GM18873 (cell line): ENCODE data around the gene COX7A1.
"Not testable (repeated sequence)": the region's sequence is repeated elsewhere in the genome, so short reads cannot be mapped to it uniquely, and the experiment has no call there.

Experiments used
- ATAC-seq: cut with Tn5 transposase; IDR thresholded peaks from one replicate; pipeline ENCODE4 v1.9.1; 2021; ENCODE audit warnings: mild to moderate bottlenecking, moderate library complexity, moderate number of reproducible peaks; ENCODE audit not compliant: unreplicated experiment, low FRiP score

The COX7A1 gene

DNA sequence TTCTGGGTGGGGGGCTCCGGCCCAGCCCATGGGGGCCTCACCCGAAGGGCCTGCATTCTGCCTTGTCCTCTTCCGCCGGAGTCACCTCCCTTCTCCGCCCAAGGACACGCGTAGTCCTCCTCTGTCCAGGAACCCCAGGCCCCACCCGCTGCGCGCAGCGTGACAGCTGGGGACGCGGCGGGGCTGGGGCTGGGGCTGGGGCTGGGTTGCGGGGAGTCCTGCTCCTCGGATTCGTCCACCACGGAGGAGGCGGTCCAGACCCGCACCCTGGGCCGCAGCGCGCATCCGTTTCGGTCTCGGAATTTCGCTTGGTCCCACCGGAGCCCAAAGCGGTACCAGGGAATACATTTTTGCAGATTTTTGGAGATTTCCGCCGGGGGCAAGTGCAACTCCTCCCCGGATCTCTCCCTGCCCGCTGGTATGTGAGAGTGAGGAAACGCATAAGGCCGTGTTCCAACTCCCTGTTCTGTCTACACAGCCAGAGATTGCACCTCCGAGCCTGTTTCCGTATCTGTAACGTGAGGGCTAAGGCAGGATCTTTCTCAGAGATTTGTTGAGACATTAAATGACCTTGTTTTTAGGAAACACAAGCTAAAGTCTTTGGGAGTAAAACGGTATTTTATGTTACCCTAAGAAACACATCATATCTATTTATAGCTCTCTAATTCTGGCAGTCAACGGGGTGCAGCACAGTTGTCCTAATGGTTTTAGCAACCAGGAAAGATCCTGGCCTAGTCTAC is at the start of gene COX7A1:
Gene COX7A1, minus strand, starts transcription at position 96 of the 740 bp plus-strand sequence. Its CDS starts 40 bp downstream, at position 56.
- ATAC-seq = no peak

DNA sequence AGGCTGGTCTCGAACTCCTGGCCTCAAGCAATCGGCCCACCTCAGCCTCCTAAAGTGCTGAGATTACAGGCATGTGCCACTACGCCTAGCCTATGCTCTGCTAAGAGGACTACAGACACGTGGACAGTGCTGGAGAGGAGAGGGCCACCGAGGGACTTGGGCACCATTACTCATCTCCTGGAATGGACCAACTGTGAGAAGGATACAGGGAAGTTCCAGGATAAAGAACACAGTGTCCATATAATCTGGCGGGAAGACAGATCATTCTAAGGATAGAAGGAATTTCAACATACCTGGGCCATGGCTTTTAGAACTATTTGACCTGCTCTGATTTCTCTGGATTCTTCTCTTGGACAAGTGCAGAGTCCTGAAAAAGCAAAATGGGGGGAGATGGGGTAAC is 49.4 kb upstream of the COX7A1 start:
- ATAC-seq = no peak

DNA sequence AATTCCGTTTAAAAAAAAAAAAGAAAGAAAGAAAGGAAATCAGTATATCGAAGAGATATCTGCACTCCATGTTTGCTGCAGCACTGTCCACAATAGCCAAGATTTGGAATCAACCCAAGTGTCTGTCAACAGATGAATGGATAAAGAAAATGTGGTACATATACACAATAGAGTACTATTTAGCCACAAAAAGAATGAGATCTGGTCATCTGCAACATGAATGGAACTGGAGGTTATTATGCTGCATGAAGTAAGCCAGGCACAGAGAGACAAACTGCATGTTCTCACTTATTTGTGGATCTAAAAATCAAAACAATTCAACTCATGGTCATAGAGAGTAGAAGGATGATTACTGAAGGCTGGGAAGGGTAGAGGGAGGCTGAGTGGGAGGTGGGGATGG is 45.9 kb upstream of the COX7A1 start:
- no peak for ATAC-seq

DNA sequence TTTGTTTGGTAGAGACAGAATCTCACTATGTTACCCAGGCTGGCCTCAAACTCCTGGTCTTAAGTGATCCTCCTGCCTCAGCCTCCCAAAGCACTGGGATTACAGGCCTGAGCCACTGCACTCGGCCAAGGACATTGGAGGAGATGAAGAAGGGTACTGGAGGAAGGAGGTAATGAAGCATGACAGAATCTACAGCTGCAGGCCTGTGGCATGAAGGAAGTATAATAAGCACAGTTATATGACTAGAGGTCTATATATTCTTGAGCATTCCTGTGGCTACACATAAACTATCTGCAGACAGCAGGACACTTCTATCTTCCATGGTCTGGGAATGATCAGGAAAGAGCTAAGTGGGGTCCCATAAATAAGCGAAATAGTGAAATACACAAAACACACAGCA is 44.0 kb upstream of the COX7A1 start:
- ATAC-seq = no peak

GRCh38 chr19:36186722-36187121 is 34.5 kb upstream of the COX7A1 start:
- not testable (repeated sequence) for ATAC-seq

- ATAC-seq = no peak
Observed at GRCh38 chr19:36183245-36183628, 31.0 kb upstream of the COX7A1 start.

DNA sequence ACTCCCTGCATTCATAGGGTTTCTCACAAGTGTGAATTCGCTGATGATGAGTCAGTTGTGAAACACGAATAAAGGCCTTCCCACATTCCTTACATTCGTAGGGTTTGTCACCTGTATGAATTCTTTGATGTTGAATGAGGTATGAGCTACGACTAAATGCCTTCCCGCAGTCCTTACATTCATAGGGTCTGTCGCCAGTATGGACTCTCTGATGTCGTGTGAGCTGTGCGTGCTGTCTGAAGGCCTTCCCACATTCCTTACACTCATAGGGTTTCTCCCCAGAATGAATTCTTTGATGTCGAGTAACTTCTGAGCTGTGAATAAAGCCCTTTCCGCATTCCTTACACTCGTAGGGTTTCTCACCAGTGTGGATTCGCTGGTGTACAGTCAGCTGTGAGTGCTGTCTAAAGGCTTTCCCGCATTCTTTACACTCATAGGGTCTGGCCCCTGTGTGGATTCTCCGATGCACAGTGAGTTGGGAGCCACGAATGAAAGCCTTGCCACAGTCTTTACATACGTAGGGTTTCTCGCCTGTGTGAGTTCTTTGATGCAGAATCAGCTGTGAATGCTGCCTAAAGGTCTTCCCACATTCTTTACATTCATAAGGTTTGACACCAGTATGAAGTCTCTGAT is 30.5 kb upstream of the COX7A1 start:
- no peak for ATAC-seq

GRCh38 chr19:36179077-36179476 is 26.8 kb upstream of the COX7A1 start:
- ATAC-seq = not testable (repeated sequence)

GRCh38 chr19:36173846-36174245 is 21.6 kb upstream of the COX7A1 start:
- not testable (repeated sequence) for ATAC-seq

- no peak for ATAC-seq
Observed at GRCh38 chr19:36172852-36173251, 20.6 kb upstream of the COX7A1 start.

DNA sequence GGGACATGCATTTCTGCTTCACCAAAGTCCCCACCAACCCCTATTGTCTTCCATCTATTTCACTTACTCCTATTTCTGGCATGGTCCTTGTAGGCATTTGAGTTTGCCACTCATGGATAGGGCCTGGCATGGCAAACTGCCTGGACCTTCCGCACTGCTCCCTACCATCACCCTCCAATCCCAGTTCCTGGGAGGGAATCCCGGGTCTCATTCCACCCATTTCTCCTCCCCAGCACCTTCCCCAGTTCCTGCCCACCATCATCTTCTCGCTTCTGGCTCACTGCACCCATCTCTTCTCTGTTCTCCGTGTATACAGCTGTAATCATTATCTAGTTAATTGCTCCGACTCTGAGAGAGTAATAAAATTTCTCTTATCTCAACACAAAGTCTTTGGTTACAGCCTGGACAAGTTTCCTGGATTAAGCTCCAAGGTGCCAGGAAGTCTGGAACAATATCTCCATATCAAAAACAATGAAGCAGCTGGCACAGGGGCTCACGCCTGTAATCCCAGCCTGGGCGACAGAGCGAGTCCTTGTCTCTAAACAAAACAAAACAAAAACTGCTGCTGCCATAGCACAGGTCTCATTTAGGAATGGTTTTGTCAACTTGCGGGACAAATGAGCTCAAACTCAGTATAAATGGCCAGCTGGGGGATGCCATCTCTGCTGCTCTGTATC is 17.0 kb upstream of the COX7A1 start:
- no peak for ATAC-seq

DNA sequence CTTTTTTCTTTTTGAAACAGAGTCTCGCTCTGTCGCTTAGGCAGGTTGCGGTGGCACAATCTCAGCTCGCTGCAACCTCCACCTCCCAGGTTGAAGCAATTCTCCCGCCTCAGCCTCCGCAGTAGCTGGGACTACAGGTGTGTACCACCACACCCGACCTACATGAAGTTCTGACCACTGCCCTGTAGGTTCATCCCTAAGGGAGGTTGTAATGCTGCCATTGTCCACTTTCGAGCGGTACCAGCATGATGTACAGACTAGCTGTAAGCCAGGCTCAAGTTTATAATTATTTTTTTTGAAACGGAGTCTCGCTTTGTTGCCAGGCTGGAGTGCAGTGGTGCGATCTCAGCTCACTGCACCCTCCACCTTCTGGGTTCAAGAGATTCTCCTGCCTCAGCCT is 11.6 kb upstream of the COX7A1 start:
- ATAC-seq = no peak

GRCh38 chr19:36160821-36161596 is 8.8 kb upstream of the COX7A1 start:
- no peak for ATAC-seq

- no peak for ATAC-seq
Observed at GRCh38 chr19:36153126-36153525, 879 bp upstream of the COX7A1 start.

GRCh38 chr19:36152019-36152351 is 262 bp downstream of the COX7A1 start:
- no peak for ATAC-seq

DNA sequence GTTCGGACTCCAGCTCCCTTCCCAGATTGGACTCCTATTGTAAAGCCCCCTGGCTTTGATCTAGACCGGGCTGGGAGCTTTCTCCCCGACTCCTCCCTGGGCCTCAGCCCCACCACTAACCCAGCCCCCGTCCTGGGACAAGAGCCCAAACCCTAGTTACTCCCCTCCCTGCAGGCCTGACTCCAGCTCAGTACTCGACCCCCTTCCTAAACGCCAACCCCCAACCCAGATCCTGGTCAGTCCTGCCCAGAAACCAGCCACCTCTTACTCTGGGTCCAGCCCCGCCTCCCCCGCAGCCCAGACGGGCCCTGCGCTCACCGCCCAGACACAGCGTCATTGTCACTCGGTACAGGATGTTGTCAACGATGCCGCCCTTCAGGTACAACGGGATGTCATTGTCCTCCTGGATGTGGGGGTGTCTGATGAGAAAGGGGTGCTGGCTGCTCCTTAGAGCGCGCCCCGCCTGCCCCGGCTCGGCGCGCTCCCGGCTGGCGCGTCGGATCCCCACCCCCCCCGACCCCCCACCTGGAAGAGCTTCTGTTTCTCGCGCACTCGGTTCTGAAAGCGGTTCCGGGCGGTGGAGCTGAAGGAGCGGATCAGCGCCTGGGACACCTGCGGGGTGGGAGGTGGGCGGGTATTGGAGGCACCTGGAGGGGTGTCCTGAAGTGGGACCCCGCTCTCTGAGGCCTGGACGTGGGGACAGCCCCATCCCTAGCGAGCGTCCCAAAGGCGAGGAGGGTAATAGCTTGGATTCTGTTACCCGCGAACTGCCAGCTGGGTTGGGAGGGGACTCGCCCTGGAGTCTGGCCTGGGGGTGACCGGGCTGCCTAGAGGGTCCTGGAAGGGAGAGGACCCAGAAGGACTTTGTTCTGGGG is 866 bp downstream of the COX7A1 start:
- ATAC-seq = no peak

DNA sequence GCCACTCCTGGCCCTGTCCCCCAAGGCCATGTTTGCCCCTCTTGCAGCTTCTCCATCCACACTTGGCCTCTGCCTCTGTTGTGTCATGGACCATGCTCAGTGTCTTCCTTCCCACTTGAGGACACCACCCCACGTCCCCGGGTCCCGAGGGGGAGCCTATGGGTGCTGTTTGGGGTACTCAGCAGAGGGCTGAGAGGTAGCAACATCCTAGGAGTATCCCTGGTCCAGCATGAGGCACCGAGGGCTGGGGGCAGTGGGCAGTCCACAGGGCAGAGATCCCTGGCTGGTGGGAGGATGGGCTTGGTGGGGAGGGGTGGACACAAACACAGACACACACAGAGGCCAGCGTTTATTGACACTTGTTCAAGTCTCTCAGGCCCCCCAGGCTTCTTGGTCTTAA is 1.7 kb downstream of the COX7A1 start:
- no peak for ATAC-seq

DNA sequence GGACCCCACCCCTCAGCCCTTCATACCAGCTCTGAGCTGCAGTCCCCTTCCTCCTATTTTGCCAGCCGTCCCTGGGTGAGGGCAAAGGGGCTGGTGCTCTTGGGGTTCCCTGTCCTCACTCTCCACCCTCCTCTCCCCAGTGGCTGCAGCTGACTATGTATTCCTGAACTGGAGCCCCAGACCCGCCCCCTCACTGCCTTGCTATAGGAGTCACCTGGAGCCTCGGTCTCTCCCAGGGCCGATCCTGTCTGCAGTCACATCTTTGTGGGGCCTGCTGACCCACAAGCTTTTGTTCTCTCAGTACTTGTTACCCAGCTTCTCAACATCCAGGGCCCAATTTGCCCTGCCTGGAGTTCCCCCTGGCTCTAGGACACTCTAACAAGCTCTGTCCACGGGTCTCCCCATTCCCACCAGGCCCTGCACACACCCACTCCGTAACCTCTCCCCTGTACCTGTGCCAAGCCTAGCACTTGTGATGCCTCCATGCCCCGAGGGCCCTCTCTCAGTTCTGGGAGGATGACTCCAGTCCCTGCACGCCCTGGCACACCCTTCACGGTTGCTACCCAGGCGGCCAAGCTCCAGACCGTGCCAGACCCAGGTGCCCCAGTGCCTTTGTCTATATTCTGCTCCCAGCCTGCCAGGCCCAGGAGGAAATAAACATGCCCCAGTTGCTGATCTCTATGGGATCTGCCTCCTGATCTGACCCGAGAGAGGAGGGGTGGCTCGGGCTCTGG is 2.4 kb downstream of the COX7A1 start:
- no peak for ATAC-seq

GRCh38 chr19:36144624-36145023 is 7.6 kb downstream of the COX7A1 start:
- no peak for ATAC-seq
